A549 (cell line): ENCODE data around the gene CHTOP. TPM values are rescaled to one million over a fixed set of nuclear protein-coding genes. Genes with fewer than 3 reads are reported as not detected.

Source experiments
- ATAC-seq, 2 experiments: fragments of 200-7000 bp in 1 of 2; fragments of >200 bp in 1 of 2; cut with Nextera tagmentation in 1 of 2; cut with Tn5 transposase in 1 of 2; 3 replicates each; pipeline versions ENCODE4 v1.8.0 to v1.9.1; 2018 to 2020; ENCODE audit warnings: mild to moderate bottlenecking in 1 of 2, moderate library complexity in 1 of 2
- CTCF ChIA-PET: fragments of 300-600 bp; sonication (Branson Sonifier 250); formaldehyde crosslinking; extraction: SDS; loops from one replicate; lab custom pipeline; 2021; ENCODE audit warnings: antibody characterized with exemption, inconsistent platforms; lab: Yijun Ruan, JAX
- POLR2A ChIA-PET: fragments of 350-600 bp; formaldehyde crosslinking; extraction: SDS; loops from one replicate; lab custom pipeline; 2021; ENCODE audit warnings: antibody characterized with exemption, inconsistent platforms; lab: Yijun Ruan, JAX
- DNase-seq, 2 experiments: peaks; one replicate each; pipeline versions ENCODE4 v3.0.0 to v3.0.0-alpha.2; 2011 to 2016; ENCODE audit warnings: low read depth in 1 of 2, low spot score in 1 of 2
- FAIRE-seq: peaks from 2 replicates; lab custom pipeline; 2011; peaks lifted over from hg19 to GRCh38; lab: Jason Lieb, UNC
- H3K27ac ChIP-seq, 2 experiments: fragments of >200 bp; sonication (Bioruptor Twin); formaldehyde crosslinking; 3 replicates each; pipeline ENCODE4 v1.5.1; 2016 to 2017
- H3K4me1 ChIP-seq: fragments of >200 bp; sonication (Bioruptor Twin); formaldehyde crosslinking; 3 replicates; pipeline ENCODE4 v1.6.1; 2016
- H3K4me2 ChIP-seq: fragments of >200 bp; sonication (Bioruptor Twin); formaldehyde crosslinking; 3 replicates; pipeline ENCODE4 v1.6.1; 2016
- H3K4me3 ChIP-seq: fragments of >200 bp; sonication (Bioruptor Twin); formaldehyde crosslinking; 3 replicates; pipeline ENCODE4 v1.5.1; 2016
- H3K9me3 ChIP-seq: fragments of >200 bp; sonication (Bioruptor Twin); formaldehyde crosslinking; 3 replicates; pipeline ENCODE4 v1.6.1; 2016
- BHLHE40 ChIP-seq: IDR thresholded peaks from 2 replicates; pipeline ENCODE4 v1.6.1; 2012; ENCODE audit warnings: low read depth, low read length, inconsistent platforms
- CBX8 ChIP-seq: fragments of 200-600 bp; sonication (generic); IDR thresholded peaks from 2 replicates; pipeline ENCODE4 v1.6.1; 2016
- CEBPB ChIP-seq, 2 experiments: fragments of >200 bp in 1 of 2; sonication (Bioruptor Twin) in 1 of 2; formaldehyde crosslinking in 1 of 2; IDR thresholded peaks; 2 replicates each; pipeline ENCODE4 v1.6.1; 2012 to 2016
- EP300 ChIP-seq, 2 experiments: fragments of >200 bp; sonication (Bioruptor Twin); formaldehyde crosslinking; IDR thresholded peaks; 2 replicates in 1 of 2; 3 replicates in 1 of 2; pipeline ENCODE4 v1.6.1; 2016 to 2017
- FOSB ChIP-seq: fragments of 250-450 bp; sonication (Bioruptor Pico); IDR thresholded peaks from 2 replicates; pipeline ENCODE4 v1.5.0; 2020; ENCODE audit warnings: mild to moderate bottlenecking, moderate library complexity
- FOSL2 ChIP-seq, 2 experiments: fragments of 450-650 bp in 1 of 2; fragments of >200 bp in 1 of 2; sonication (Bioruptor Twin) in 1 of 2; formaldehyde crosslinking; IDR thresholded peaks; 2 replicates each; pipeline versions ENCODE4 v1.5.0 to v1.6.1; 2016 to 2020; ENCODE audit warnings: mild to moderate bottlenecking in 1 of 2, moderate library complexity in 1 of 2
- HEYL ChIP-seq: fragments of 250-450 bp; sonication (Bioruptor Pico); IDR thresholded peaks from 2 replicates; pipeline ENCODE4 v1.8.0; 2021; ENCODE audit warnings: mild to moderate bottlenecking, moderate library complexity
- HOXB13 ChIP-seq: fragments of 250-450 bp; sonication (Bioruptor Pico); IDR thresholded peaks from 2 replicates; pipeline ENCODE4 v1.5.0; 2020; ENCODE audit warnings: low read depth, mild to moderate bottlenecking, moderate library complexity
- JUN ChIP-seq, 2 experiments: fragments of >200 bp; sonication (Bioruptor Twin); formaldehyde crosslinking; IDR thresholded peaks; 2 replicates in 1 of 2; 3 replicates in 1 of 2; pipeline ENCODE4 v1.6.1; 2016 to 2017
- KDM5A ChIP-seq: fragments of 200-600 bp; sonication (generic); IDR thresholded peaks from 2 replicates; pipeline ENCODE4 v1.6.1; 2016; ENCODE audit warnings: antibody characterized with exemption, mild to moderate bottlenecking
- MAFK ChIP-seq: fragments of 450-650 bp; IDR thresholded peaks from 2 replicates; pipeline ENCODE4 v1.6.1; 2014; ENCODE audit not compliant: partially characterized antibody
- NPAS2 ChIP-seq: fragments of 250-450 bp; sonication (Bioruptor Pico); IDR thresholded peaks from 2 replicates; pipeline ENCODE4 v1.8.0; 2022; ENCODE audit warnings: mild to moderate bottlenecking, moderate library complexity, borderline replicate concordance
- POLR2A ChIP-seq: IDR thresholded peaks from 2 replicates; pipeline ENCODE4 v1.6.1; 2012; ENCODE audit warnings: mild to moderate bottlenecking, low read length
- POLR2AphosphoS2 ChIP-seq: conservative IDR thresholded peaks from 2 replicates; pipeline ENCODE4 v1.6.1; 2012; ENCODE audit warnings: low read length, improper control_type of control experiment, inconsistent platforms
- RNF2 ChIP-seq: fragments of 200-600 bp; sonication (generic); IDR thresholded peaks from 2 replicates; pipeline ENCODE4 v1.6.1; 2016; ENCODE audit warnings: low read depth, mild to moderate bottlenecking, antibody characterized with exemption, moderate library complexity, borderline replicate concordance
- SREBF2 ChIP-seq: fragments of 450-650 bp; IDR thresholded peaks from 2 replicates; pipeline ENCODE4 v1.6.1; 2014; ENCODE audit warnings: mild to moderate bottlenecking, moderate library complexity
- TP53 ChIP-seq: fragments of 250-450 bp; sonication (Bioruptor Pico); IDR thresholded peaks from 2 replicates; pipeline ENCODE4 v1.5.0; 2021; ENCODE audit warnings: mild to moderate bottlenecking, moderate library complexity
- ZC3H11A ChIP-seq: fragments of 450-650 bp; IDR thresholded peaks from 2 replicates; pipeline ENCODE4 v1.6.1; 2014; ENCODE audit warnings: antibody characterized with exemption, mild to moderate bottlenecking
- WGBS: methylation state at CpG from one replicate; pipeline ENCODE4 v1.1.6; 2017; ENCODE audit errors: missing lambda C conversion rate; 5-methylcytosine and 5-hydroxymethylcytosine counted together
- polyA plus RNA-seq, 4 experiments: library from polyadenylated mRNA; depleted of rRNA in 3 of 4; stranded (reverse); fragments of >200 nt; fragmentation: RNase III in 1 of 4; extraction: RNeasy Plus Mini Kit Qiagen cat#74134 plus additional on column Dnase treatment in 1 of 4; gene quantifications; 2 replicates in 3 of 4; 3 replicates in 1 of 4; pipeline ENCODE4 v1.2.3, GENCODE V29; 2011 to 2017
- TF ChIP-seq, protein P1 (sequence below): fragments of 200-600 bp; sonication (generic); IDR thresholded peaks from 2 replicates; pipeline ENCODE4 v1.6.1; 2016; ENCODE audit warnings: antibody characterized with exemption, mild to moderate bottlenecking, moderate library complexity
- TF ChIP-seq, protein P2 (sequence below): fragments of >200 bp; sonication (Bioruptor Twin); formaldehyde crosslinking; IDR thresholded peaks from 3 replicates; pipeline ENCODE4 v1.5.1; 2016
- TF ChIP-seq, protein P3 (sequence below): IDR thresholded peaks from 2 replicates; pipeline ENCODE4 v1.6.1; 2012
- TF ChIP-seq, protein P4 (sequence below): IDR thresholded peaks from 2 replicates; pipeline ENCODE4 v1.6.1; 2012
- TF ChIP-seq, protein P5 (sequence below): fragments of 250-450 bp; sonication (Bioruptor Pico); IDR thresholded peaks from 2 replicates; pipeline ENCODE4 v1.5.0; 2020; ENCODE audit warnings: low read depth, mild to moderate bottlenecking, moderate library complexity
- TF ChIP-seq, protein P6 (sequence below): fragments of >200 bp; sonication (Bioruptor Twin); formaldehyde crosslinking; IDR thresholded peaks from 3 replicates; pipeline ENCODE4 v1.6.1; 2016
- TF ChIP-seq, protein P7 (sequence below): fragments of 450-650 bp; IDR thresholded peaks from 2 replicates; pipeline ENCODE4 v1.6.1; 2014; ENCODE audit warnings: antibody characterized with exemption

CHTOP gene
- polyA plus RNA-seq, 2 of the 4 experiments (the other 2 are of a cell fraction), result 79.2 to 98.1 TPM

DNA sequence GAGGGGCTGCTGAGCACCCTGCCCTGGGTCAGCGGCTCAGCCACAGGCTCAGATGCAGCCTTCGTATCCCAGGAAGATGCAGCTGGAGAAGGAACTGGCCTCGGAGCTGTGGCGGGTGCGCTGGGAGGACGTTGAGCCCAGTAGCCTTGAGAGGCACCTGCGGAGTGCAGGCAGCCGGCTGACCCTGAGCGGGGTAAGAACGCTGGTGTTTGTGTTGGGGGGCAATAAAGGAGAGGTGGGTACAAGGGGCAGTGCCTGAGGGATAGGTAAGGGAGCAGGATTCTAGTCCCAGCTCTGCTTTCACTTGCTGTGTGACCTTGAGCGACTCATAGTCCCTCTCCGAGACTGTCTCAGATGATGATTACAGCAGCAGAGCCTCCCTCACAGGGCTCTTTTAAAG is 51.0 kb downstream of the CHTOP start:
- H3K9me3 ChIP-seq, result no peaks in the 10 kb centered on the region
- TF ChIP-seq, protein P1, sequence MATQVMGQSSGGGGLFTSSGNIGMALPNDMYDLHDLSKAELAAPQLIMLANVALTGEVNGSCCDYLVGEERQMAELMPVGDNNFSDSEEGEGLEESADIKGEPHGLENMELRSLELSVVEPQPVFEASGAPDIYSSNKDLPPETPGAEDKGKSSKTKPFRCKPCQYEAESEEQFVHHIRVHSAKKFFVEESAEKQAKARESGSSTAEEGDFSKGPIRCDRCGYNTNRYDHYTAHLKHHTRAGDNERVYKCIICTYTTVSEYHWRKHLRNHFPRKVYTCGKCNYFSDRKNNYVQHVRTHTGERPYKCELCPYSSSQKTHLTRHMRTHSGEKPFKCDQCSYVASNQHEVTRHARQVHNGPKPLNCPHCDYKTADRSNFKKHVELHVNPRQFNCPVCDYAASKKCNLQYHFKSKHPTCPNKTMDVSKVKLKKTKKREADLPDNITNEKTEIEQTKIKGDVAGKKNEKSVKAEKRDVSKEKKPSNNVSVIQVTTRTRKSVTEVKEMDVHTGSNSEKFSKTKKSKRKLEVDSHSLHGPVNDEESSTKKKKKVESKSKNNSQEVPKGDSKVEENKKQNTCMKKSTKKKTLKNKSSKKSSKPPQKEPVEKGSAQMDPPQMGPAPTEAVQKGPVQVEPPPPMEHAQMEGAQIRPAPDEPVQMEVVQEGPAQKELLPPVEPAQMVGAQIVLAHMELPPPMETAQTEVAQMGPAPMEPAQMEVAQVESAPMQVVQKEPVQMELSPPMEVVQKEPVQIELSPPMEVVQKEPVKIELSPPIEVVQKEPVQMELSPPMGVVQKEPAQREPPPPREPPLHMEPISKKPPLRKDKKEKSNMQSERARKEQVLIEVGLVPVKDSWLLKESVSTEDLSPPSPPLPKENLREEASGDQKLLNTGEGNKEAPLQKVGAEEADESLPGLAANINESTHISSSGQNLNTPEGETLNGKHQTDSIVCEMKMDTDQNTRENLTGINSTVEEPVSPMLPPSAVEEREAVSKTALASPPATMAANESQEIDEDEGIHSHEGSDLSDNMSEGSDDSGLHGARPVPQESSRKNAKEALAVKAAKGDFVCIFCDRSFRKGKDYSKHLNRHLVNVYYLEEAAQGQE, result no peak
- TF ChIP-seq, protein P2, sequence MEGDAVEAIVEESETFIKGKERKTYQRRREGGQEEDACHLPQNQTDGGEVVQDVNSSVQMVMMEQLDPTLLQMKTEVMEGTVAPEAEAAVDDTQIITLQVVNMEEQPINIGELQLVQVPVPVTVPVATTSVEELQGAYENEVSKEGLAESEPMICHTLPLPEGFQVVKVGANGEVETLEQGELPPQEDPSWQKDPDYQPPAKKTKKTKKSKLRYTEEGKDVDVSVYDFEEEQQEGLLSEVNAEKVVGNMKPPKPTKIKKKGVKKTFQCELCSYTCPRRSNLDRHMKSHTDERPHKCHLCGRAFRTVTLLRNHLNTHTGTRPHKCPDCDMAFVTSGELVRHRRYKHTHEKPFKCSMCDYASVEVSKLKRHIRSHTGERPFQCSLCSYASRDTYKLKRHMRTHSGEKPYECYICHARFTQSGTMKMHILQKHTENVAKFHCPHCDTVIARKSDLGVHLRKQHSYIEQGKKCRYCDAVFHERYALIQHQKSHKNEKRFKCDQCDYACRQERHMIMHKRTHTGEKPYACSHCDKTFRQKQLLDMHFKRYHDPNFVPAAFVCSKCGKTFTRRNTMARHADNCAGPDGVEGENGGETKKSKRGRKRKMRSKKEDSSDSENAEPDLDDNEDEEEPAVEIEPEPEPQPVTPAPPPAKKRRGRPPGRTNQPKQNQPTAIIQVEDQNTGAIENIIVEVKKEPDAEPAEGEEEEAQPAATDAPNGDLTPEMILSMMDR, result no peak
- TF ChIP-seq HEYL (CRISPR knock-in tag) (no peak), MAFK (no peak), KDM5A (no peak), CEBPB (IDR thresholded peaks at IDR 0.05) (no peak)
- TF ChIP-seq, protein P3, sequence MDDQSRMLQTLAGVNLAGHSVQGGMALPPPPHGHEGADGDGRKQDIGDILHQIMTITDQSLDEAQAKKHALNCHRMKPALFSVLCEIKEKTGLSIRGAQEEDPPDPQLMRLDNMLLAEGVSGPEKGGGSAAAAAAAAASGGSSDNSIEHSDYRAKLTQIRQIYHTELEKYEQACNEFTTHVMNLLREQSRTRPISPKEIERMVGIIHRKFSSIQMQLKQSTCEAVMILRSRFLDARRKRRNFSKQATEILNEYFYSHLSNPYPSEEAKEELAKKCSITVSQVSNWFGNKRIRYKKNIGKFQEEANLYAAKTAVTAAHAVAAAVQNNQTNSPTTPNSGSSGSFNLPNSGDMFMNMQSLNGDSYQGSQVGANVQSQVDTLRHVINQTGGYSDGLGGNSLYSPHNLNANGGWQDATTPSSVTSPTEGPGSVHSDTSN, result no peak
- TF ChIP-seq, protein P4, sequence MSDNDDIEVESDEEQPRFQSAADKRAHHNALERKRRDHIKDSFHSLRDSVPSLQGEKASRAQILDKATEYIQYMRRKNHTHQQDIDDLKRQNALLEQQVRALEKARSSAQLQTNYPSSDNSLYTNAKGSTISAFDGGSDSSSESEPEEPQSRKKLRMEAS, result no peak
- peaks cover 6% of the 10 kb centered on the region; the same call in 1 of the 3 replicates for H3K4me1 ChIP-seq
- FAIRE-seq (no peak), DNase-seq (no peak), ATAC-seq (no peak)
- CTCF ChIA-PET, result interaction anchor here (0.6 to 1.0 kb wide), 3 partner anchors 12 to 281 kb away, joined by 3 read pairs; no protein-coding TSS in a partner anchor
- 85% methylated on average over 12 of the region's 12 CpGs for WGBS
- H3K4me3 ChIP-seq, result no peak overlapping the region
- H3K4me2 ChIP-seq, result no peak overlapping the region
- no peak overlapping the region for H3K27ac ChIP-seq
- POLR2A ChIA-PET, result interaction anchor here (1.2 kb wide), 1 partner anchor 43 kb away, joined by 3 read pairs; the partner anchor contains the start of gene INTS3

DNA sequence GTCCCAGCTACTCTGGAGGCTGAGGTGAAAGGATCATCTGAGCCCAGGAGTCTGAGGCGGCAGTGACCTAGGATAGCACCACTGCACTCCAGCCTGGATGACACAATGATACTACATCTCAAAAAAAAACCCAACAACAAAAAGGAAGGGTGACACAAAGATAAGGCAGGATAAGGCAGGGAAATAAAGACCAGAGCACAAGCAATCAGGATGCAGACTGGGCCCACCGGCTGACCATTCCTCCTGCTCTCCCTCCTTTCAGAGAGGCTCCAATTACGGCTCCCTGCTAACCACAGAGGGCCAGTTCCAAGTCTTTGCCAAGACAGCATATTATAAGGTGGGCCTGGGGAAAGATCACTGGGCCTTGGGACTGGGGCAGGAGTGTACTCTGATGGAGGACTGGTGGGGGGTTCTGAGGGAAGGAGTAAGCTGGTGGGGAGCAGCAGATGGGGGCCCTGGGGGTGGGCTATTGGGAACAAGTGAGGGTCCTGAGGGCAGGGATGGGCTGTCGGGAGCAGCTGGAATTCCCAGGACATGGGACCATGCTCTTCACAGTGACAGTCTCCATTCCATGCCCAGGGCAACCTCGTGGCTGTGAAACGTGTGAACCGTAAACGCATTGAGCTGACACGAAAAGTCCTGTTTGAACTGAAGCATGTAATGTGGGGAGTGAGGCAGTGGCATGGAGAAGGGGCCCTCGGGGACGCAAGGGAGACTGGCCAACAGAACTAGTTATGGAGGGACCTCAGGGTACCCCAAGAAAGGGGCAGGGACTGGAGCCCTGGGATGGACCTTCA is 51.9 kb downstream of the CHTOP start:
- H3K27ac ChIP-seq, result no peak overlapping the region
- no peak for FAIRE-seq
- no peak overlapping the region for H3K4me2 ChIP-seq
- WGBS, result 60% methylated on average over 11 of the region's 11 CpGs
- TF ChIP-seq, protein P5, sequence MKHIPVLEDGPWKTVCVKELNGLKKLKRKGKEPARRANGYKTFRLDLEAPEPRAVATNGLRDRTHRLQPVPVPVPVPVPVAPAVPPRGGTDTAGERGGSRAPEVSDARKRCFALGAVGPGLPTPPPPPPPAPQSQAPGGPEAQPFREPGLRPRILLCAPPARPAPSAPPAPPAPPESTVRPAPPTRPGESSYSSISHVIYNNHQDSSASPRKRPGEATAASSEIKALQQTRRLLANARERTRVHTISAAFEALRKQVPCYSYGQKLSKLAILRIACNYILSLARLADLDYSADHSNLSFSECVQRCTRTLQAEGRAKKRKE (CRISPR knock-in tag), result no peak
- TF ChIP-seq TP53 (CRISPR knock-in tag) (no peak), POLR2AphosphoS2 (no peak), HOXB13 (CRISPR knock-in tag) (no peak), FOSL2 (IDR thresholded peaks at IDR 0.05) (no peak), FOSL2 (CRISPR knock-in tag; IDR thresholded peaks at IDR 0.05) (no peak), NPAS2 (CRISPR knock-in tag) (no peak), RNF2 (no peak), JUN (IDR thresholded peaks at IDR 0.05) (no peak), FOSB (CRISPR knock-in tag) (no peak), POLR2A (no peak), EP300 (IDR thresholded peaks at IDR 0.05) (no peak), BHLHE40 (no peak), CBX8 (no peak), ZC3H11A (no peak), SREBF2 (no peak)
- TF ChIP-seq, protein P6, sequence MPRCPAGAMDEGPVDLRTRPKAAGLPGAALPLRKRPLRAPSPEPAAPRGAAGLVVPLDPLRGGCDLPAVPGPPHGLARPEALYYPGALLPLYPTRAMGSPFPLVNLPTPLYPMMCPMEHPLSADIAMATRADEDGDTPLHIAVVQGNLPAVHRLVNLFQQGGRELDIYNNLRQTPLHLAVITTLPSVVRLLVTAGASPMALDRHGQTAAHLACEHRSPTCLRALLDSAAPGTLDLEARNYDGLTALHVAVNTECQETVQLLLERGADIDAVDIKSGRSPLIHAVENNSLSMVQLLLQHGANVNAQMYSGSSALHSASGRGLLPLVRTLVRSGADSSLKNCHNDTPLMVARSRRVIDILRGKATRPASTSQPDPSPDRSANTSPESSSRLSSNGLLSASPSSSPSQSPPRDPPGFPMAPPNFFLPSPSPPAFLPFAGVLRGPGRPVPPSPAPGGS, result no peak
- TF ChIP-seq, protein P7, sequence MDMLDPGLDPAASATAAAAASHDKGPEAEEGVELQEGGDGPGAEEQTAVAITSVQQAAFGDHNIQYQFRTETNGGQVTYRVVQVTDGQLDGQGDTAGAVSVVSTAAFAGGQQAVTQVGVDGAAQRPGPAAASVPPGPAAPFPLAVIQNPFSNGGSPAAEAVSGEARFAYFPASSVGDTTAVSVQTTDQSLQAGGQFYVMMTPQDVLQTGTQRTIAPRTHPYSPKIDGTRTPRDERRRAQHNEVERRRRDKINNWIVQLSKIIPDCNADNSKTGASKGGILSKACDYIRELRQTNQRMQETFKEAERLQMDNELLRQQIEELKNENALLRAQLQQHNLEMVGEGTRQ, result no peak
- H3K4me1 ChIP-seq, result peaks cover 6% of the 10 kb centered on the region; the same call in 1 of the 3 replicates
- ChIA-PET POLR2A (interaction anchor here (1.2 kb wide), 1 partner anchor 42 kb away, joined by 3 read pairs; the partner anchor contains the start of gene INTS3), CTCF (interaction anchor here (0.6 to 2.0 kb wide), 4 partner anchors 8 to 301 kb away, joined by 3 to 13 read pairs (median 3); partner anchors contain the start of genes NPR1 and RAB13)
- no peak for DNase-seq
- no peak overlapping the region for H3K4me3 ChIP-seq
- no peaks in the 10 kb centered on the region for H3K9me3 ChIP-seq
- ATAC-seq, result no peak
